ENCODE data around the gene NPAS3. TPM values are rescaled to one million over a fixed set of nuclear protein-coding genes. Genes with fewer than 3 reads are reported as not detected.

The NPAS3 gene
- total RNA-seq, 1 experiment from 2014 or later, result 0.35 TPM

DNA sequence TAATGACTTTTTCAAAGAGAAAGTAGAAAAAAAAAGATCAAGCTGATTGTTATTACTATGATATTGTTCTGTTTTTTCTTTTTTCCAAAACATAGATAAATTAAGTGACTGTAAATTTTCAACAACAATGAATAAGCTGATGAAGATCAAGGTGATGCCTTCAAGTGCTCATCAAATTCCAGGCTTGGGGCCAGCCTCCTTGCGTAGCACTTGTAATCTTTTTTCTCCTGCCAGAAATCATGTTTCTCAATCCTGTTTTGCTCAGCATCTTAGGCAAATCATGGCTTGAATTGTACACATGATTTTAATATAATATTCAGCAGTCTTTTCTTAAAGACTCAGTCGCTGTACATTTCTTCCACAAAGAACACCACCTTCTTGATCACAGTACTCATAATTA is 333.2 kb downstream of the NPAS3 start:
- no TSS peak for BruUV-seq (replicated peaks)

DNA sequence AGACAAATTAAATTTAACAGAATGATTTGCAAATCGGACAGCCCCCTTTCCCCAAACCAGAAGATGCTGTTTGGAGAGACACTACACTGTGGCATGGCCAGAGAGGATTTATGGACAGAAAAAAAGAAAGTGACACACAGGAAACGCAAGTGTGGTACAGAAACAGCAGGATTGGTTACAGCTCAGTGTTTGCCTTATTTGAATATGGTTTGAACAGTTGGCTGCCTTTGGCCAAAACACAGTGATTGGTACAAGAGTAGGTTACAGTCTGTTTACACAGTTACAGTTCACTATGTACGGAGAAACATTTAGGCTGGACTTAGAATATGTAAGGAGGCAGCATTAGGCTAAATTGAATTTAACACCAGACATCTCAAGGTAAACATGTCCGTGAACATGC is 335.3 kb downstream of the NPAS3 start:
- no TSS peak for BruUV-seq (replicated peaks)
- no peak for DNase-seq (ENCODE audit: unreplicated experiment)
- Mint-ChIP-seq H3K36me3 (ENCODE audit: insufficient read depth, unreplicated experiment) (no peaks in the 10 kb centered on the region), H3K4me1 (ENCODE audit: insufficient read depth, unreplicated experiment) (no peaks in the 10 kb centered on the region), H3K9me3 (ENCODE audit: unreplicated experiment) (no peaks in the 10 kb centered on the region), H3K4me3 (ENCODE audit: unreplicated experiment) (no peak overlapping the region), H3K27me3 (ENCODE audit: insufficient read depth, unreplicated experiment) (peaks cover 18% of the 10 kb centered on the region), H3K27ac (ENCODE audit: low read depth, unreplicated experiment) (no peak overlapping the region)
- intact Hi-C loops (cut with micrococcal nuclease), result no loop called here
- TF ChIP-seq, protein P1, sequence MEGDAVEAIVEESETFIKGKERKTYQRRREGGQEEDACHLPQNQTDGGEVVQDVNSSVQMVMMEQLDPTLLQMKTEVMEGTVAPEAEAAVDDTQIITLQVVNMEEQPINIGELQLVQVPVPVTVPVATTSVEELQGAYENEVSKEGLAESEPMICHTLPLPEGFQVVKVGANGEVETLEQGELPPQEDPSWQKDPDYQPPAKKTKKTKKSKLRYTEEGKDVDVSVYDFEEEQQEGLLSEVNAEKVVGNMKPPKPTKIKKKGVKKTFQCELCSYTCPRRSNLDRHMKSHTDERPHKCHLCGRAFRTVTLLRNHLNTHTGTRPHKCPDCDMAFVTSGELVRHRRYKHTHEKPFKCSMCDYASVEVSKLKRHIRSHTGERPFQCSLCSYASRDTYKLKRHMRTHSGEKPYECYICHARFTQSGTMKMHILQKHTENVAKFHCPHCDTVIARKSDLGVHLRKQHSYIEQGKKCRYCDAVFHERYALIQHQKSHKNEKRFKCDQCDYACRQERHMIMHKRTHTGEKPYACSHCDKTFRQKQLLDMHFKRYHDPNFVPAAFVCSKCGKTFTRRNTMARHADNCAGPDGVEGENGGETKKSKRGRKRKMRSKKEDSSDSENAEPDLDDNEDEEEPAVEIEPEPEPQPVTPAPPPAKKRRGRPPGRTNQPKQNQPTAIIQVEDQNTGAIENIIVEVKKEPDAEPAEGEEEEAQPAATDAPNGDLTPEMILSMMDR (IDR thresholded peaks at IDR 0.05; ENCODE audit: unreplicated experiment), result no peak
- ChIA-PET CTCF (no interaction called here), POLR2A (no interaction called here)

More for the DNA sequence above, 333.2 kb downstream of the NPAS3 start:
- CTCF ChIA-PET, result interaction anchor here (0.6 kb wide), 1 partner anchor 106 kb away, joined by 3 read pairs; no protein-coding TSS in a partner anchor
- Mint-ChIP-seq H3K27me3 (ENCODE audit: insufficient read depth, unreplicated experiment) (peaks cover under 1% of the 10 kb centered on the region), H3K27ac (ENCODE audit: low read depth, unreplicated experiment) (no peak overlapping the region), H3K4me1 (ENCODE audit: insufficient read depth, unreplicated experiment) (no peaks in the 10 kb centered on the region), H3K9me3 (ENCODE audit: unreplicated experiment) (no peaks in the 10 kb centered on the region), H3K4me3 (ENCODE audit: unreplicated experiment) (no peak overlapping the region), H3K36me3 (ENCODE audit: insufficient read depth, unreplicated experiment) (no peaks in the 10 kb centered on the region)
- intact Hi-C loops (cut with micrococcal nuclease), result no loop called here
- peak; percentile 14 for DNase-seq (ENCODE audit: unreplicated experiment)
- POLR2A ChIA-PET, result interaction anchor here (0.6 kb wide), 2 partner anchors 19 to 730 kb away, joined by 3 read pairs; no protein-coding TSS in a partner anchor
- TF ChIP-seq, protein P1 (IDR thresholded peaks at IDR 0.05; ENCODE audit: unreplicated experiment), result no peak

DNA sequence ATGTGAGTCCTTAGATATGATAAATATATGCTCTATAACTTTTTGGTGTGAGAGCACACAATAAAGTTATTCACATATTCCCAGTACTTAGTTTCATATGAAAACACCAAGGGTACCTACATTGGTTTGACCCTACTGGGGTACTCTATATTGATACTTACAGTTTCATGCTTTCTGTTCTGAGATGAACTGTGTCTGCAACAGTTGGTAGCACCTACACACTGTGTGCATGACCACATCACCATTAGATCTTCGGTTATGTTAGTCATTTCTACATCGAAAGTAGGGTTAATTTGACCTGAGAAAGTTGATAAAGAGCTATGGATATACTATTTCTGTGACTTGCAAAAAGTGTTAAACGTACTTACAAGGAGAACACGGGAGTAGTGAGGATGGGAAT is 337.2 kb downstream of the NPAS3 start:
- BruUV-seq (replicated peaks), result no TSS peak
- Mint-ChIP-seq H3K27me3 (ENCODE audit: insufficient read depth, unreplicated experiment) (peaks cover 18% of the 10 kb centered on the region), H3K36me3 (ENCODE audit: insufficient read depth, unreplicated experiment) (no peaks in the 10 kb centered on the region), H3K4me3 (ENCODE audit: unreplicated experiment) (no peak overlapping the region), H3K27ac (ENCODE audit: low read depth, unreplicated experiment) (no peak overlapping the region), H3K4me1 (ENCODE audit: insufficient read depth, unreplicated experiment) (peaks cover 7% of the 10 kb centered on the region), H3K9me3 (ENCODE audit: unreplicated experiment) (no peaks in the 10 kb centered on the region)
- no peak for DNase-seq (ENCODE audit: unreplicated experiment)
- TF ChIP-seq, protein P1 (IDR thresholded peaks at IDR 0.05; ENCODE audit: unreplicated experiment), result no peak
- POLR2A ChIA-PET, result no interaction called here
- intact Hi-C loops (cut with micrococcal nuclease), result no loop called here
- CTCF ChIA-PET, result no interaction called here

DNA sequence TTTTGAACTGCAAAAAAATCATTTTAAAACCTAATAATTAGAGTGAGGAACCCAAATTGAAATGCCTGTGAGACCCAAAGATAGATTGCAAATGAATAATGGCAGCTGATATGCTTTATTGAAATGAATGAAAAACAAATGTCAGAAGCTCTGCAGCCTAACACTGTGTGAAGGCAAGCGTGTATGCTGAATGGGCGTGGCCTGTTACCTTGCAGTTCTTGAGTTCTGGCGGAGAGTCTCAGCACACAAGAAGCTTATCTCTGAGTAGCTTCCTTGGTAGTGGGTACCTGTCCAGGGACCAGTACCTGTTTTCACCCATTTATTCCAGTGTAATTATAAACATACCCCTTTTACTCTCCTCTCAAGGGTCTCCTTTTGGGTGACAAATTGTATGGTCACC is 341.2 kb downstream of the NPAS3 start:
- intact Hi-C loops (cut with micrococcal nuclease), result no loop called here
- no peak overlapping the region for H3K4me3 Mint-ChIP-seq (ENCODE audit: unreplicated experiment)
- peaks cover 8% of the 10 kb centered on the region for H3K4me1 Mint-ChIP-seq (ENCODE audit: insufficient read depth, unreplicated experiment)
- H3K36me3 Mint-ChIP-seq (ENCODE audit: insufficient read depth, unreplicated experiment), result no peaks in the 10 kb centered on the region
- no peak for DNase-seq (ENCODE audit: unreplicated experiment)
- no peak overlapping the region for H3K27ac Mint-ChIP-seq (ENCODE audit: low read depth, unreplicated experiment)
- ChIA-PET CTCF (interaction anchor here (0.6 to 0.9 kb wide), 3 partner anchors 12 to 453 kb away, joined by 3 to 5 read pairs (median 3); no protein-coding TSS in a partner anchor), POLR2A (interaction anchor here (1.4 kb wide), 1 partner anchor 10 kb away, joined by 3 read pairs; no protein-coding TSS in a partner anchor)
- no TSS peak for BruUV-seq (replicated peaks)
- peaks cover 18% of the 10 kb centered on the region for H3K27me3 Mint-ChIP-seq (ENCODE audit: insufficient read depth, unreplicated experiment)
- TF ChIP-seq, protein P1 (IDR thresholded peaks at IDR 0.05; ENCODE audit: unreplicated experiment), result no peak
- H3K9me3 Mint-ChIP-seq (ENCODE audit: unreplicated experiment), result no peaks in the 10 kb centered on the region
